SK-N-SH treated with all-trans-retinoic acid at 6 μM for 48 hours (cell line): ENCODE measurements around the gene BCKDHA.

ENCODE experiments used
- ARNTL ChIP-seq: fragments of 450-650 bp; formaldehyde crosslinking; IDR thresholded peaks from 2 replicates; pipeline ENCODE4 v1.5.0; 2020; ENCODE audit warnings: low read depth, mild to moderate bottlenecking, moderate library complexity, borderline replicate concordance
- CREB5 ChIP-seq: fragments of 250-450 bp; sonication (Bioruptor Pico); IDR thresholded peaks from 2 replicates; pipeline ENCODE4 v1.5.1; 2020; ENCODE audit warnings: low read depth, mild to moderate bottlenecking, moderate library complexity
- ESRRG ChIP-seq: fragments of 250-450 bp; sonication (Bioruptor Pico); IDR thresholded peaks from 2 replicates; pipeline ENCODE4 v1.6.1; 2021; ENCODE audit warnings: mild to moderate bottlenecking
- ISL1 ChIP-seq: fragments of 250-450 bp; sonication (Bioruptor Pico); IDR thresholded peaks from 2 replicates; pipeline ENCODE4 v2.1.2; 2022; ENCODE audit warnings: mild to moderate bottlenecking, moderate library complexity
- PATZ1 ChIP-seq: fragments of 250-450 bp; sonication (Bioruptor Pico); IDR thresholded peaks from 2 replicates; pipeline ENCODE4 v1.8.0; 2020; ENCODE audit warnings: mild to moderate bottlenecking, moderate library complexity, borderline replicate concordance
- RARB ChIP-seq: fragments of 250-450 bp; sonication (Bioruptor Pico); IDR thresholded peaks from 2 replicates; pipeline ENCODE4 v1.8.0; 2021; ENCODE audit warnings: mild to moderate bottlenecking, moderate library complexity
- SNAI2 ChIP-seq: fragments of 250-450 bp; sonication (Bioruptor Pico); IDR thresholded peaks from 2 replicates; pipeline ENCODE4 v1.5.0; 2020; ENCODE audit warnings: mild to moderate bottlenecking, moderate library complexity
- TOX ChIP-seq: fragments of 250-450 bp; sonication (Bioruptor Pico); IDR thresholded peaks from 2 replicates; pipeline ENCODE4 v1.8.0; 2021; ENCODE audit warnings: mild to moderate bottlenecking, moderate library complexity, borderline replicate concordance
- ZNF565 ChIP-seq: fragments of 450-650 bp; formaldehyde crosslinking; conservative IDR thresholded peaks from 2 replicates; pipeline ENCODE4 v1.5.0; 2020; ENCODE audit warnings: low read depth, mild to moderate bottlenecking, moderate library complexity
- ZNF70 ChIP-seq: fragments of 450-650 bp; formaldehyde crosslinking; IDR thresholded peaks from 2 replicates; pipeline ENCODE4 v1.5.0; 2020; ENCODE audit warnings: mild to moderate bottlenecking, moderate library complexity
- ZNF8 ChIP-seq: fragments of 450-650 bp; formaldehyde crosslinking; IDR thresholded peaks from 2 replicates; pipeline ENCODE4 v1.5.0; 2020; ENCODE audit warnings: mild to moderate bottlenecking, moderate library complexity

DNA sequence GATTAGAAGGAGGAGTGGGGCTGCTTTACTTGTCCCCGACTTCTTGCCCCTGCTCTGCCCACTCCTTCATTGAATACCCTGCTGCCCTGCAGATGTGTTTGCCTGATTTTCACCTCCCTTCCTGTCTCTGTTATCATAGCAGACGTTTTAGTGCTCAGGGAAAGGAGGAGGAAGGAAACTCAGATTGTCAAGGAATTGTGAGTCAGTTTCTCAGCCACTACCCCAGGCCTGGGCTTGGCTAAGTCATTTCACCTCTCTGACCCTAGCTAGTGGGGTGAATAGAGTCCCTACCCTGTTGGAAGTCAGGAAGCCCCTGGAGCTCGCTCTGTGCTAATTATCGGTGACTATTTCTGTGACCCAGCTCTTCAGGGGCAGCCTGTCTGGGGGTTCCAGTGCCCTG lies 3.9 kb downstream of the BCKDHA start:
- TF ChIP-seq CREB5 (CRISPR knock-in tag) (no peak), ISL1 (CRISPR knock-in tag) (no peak), TOX (CRISPR knock-in tag) (no peak), ARNTL (no peak), PATZ1 (CRISPR knock-in tag) (no peak), RARB (CRISPR knock-in tag) (no peak), ESRRG (CRISPR knock-in tag) (no peak), ZNF70 (CRISPR knock-in tag) (no peak), SNAI2 (CRISPR knock-in tag) (no peak), ZNF565 (CRISPR knock-in tag) (no peak), ZNF8 (CRISPR knock-in tag) (no peak)
